ENCODE results near the gene CTCFL.

CTCFL gene

DNA sequence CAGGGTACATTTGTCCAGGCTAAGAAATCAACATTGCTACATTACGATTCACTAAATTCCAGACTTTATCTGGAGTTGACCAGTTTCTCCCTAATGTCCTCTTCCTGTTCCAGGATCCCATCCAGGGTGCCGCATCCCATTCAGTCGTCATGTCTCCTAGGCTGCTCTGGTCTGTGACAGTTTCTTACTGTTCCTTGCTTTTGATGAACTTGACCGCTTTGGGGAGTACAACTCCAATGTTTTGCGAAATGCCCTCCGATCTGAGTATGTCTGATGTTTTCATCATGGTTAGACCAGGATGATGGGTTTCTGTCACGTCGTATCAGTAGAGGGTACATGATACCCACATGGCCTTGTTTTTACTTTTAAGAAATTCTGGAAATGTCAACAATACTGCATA, 62.2 kb downstream of the CTCFL start:
- TF ChIP-seq SIN3A (IDR thresholded peaks at IDR 0.05; ENCODE audit: borderline replicate concordance, insufficient read depth, low read length) (no peak), FOXP2 (optimal IDR thresholded peaks at IDR 0.05; ENCODE audit: borderline replicate concordance, extremely low read depth, extremely low read length, insufficient read depth) (no peak), POLR2AphosphoS5 (IDR thresholded peaks at IDR 0.05; ENCODE audit: low read depth, low read length) (no peak)
- TF ChIP-seq, protein P1, sequence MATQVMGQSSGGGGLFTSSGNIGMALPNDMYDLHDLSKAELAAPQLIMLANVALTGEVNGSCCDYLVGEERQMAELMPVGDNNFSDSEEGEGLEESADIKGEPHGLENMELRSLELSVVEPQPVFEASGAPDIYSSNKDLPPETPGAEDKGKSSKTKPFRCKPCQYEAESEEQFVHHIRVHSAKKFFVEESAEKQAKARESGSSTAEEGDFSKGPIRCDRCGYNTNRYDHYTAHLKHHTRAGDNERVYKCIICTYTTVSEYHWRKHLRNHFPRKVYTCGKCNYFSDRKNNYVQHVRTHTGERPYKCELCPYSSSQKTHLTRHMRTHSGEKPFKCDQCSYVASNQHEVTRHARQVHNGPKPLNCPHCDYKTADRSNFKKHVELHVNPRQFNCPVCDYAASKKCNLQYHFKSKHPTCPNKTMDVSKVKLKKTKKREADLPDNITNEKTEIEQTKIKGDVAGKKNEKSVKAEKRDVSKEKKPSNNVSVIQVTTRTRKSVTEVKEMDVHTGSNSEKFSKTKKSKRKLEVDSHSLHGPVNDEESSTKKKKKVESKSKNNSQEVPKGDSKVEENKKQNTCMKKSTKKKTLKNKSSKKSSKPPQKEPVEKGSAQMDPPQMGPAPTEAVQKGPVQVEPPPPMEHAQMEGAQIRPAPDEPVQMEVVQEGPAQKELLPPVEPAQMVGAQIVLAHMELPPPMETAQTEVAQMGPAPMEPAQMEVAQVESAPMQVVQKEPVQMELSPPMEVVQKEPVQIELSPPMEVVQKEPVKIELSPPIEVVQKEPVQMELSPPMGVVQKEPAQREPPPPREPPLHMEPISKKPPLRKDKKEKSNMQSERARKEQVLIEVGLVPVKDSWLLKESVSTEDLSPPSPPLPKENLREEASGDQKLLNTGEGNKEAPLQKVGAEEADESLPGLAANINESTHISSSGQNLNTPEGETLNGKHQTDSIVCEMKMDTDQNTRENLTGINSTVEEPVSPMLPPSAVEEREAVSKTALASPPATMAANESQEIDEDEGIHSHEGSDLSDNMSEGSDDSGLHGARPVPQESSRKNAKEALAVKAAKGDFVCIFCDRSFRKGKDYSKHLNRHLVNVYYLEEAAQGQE (IDR thresholded peaks at IDR 0.05; ENCODE audit: insufficient read depth in 1 of 2, low read depth in 2 of 2, low read length in 2 of 2): no peak

DNA sequence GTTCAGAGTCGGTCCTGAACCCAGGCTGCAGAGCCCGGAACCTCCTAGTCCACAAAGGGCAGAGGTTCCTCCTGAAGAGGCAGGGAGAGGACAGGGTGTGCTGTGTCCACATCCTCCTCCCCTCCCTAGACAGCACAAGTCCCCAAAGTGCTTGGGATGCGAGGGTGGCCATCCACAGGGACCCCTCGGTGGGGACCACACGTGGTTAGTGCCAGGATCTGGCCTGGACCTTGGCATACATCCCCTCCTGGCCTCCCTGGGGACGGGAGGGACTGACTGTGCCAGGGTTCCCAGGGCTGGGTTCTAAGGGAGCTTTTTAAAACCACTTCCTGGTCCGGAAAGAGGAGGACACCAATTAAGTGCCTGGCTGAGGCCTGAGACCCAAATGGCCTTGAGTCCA, 63.2 kb downstream of the CTCFL start:
- TF ChIP-seq, protein P1 (IDR thresholded peaks at IDR 0.05; ENCODE audit: insufficient read depth in 1 of 2, low read depth in 2 of 2, low read length in 2 of 2): no peak
- TF ChIP-seq SIN3A (IDR thresholded peaks at IDR 0.05; ENCODE audit: borderline replicate concordance, insufficient read depth, low read length) (no peak), FOXP2 (optimal IDR thresholded peaks at IDR 0.05; ENCODE audit: borderline replicate concordance, extremely low read depth, extremely low read length, insufficient read depth) (no peak), TAF1 (IDR thresholded peaks at IDR 0.05; ENCODE audit: borderline replicate concordance, insufficient read depth, low read length) (no peak), POLR2AphosphoS5 (IDR thresholded peaks at IDR 0.05; ENCODE audit: low read depth, low read length) (no peak)

DNA sequence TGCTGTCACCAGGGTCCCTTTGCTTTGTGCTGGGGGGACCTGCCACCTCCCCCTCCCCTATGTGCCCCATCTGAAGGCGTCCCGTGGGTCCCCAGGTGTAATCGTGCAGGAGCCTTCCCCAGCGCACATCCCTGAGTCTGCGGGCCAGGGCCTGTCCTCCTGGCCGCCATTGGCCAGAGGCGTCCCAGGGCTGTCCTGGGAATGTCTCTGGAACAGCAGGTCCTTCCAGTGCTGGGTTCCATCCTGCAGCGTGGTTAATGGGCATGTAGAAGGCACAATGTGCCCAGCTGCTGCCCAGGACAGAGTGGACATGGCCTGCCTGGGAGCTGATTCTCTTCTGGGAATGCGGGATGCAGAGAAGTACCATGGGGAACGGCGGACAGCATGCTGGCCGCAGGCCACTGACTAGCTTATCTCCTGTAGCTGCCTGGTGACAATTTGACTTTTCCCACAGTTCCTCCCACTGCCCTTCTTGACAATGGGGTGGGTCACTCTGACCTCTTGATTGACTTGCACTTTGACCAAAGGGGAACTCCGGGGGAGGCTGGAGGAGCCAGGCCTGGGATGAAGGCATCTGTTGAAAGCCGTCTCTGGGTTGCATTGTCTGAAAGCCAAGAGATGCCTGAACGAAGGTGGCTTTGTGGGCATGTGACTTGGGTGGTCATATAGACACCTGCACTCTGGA, 64.0 kb downstream of the CTCFL start:
- TF ChIP-seq, protein P1 (IDR thresholded peaks at IDR 0.05; ENCODE audit: insufficient read depth in 1 of 2, low read depth in 2 of 2, low read length in 2 of 2): no peak
- no peak for TF ChIP-seq TAF1 (IDR thresholded peaks at IDR 0.05; ENCODE audit: borderline replicate concordance, insufficient read depth, low read length)
- TF ChIP-seq SIN3A (IDR thresholded peaks at IDR 0.05; ENCODE audit: borderline replicate concordance, insufficient read depth, low read length): no peak
- no peak for TF ChIP-seq POLR2AphosphoS5 (IDR thresholded peaks at IDR 0.05; ENCODE audit: low read depth, low read length)
- no peak for TF ChIP-seq FOXP2 (optimal IDR thresholded peaks at IDR 0.05; ENCODE audit: borderline replicate concordance, extremely low read depth, extremely low read length, insufficient read depth)

DNA sequence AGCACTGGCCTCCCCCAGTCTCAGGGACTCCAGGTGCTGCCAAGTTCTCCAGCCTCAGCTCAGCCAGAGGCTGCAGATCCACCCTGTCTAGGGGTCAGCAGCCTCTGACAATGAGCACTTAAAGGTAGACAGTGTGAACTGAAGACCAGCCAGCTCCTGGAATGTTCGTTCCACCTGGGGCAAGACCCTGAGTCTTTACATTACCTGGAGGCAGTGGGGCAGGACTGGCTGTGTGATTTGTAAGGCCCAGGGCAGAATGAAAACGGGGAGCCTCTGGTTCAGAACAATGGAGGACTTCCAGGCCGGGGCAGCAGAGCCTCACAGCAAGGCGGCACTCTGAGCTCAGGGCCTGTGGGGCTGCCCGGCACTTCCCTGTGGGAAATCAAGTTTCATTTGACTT, 65.0 kb downstream of the CTCFL start:
- TF ChIP-seq TAF1 (IDR thresholded peaks at IDR 0.05; ENCODE audit: borderline replicate concordance, insufficient read depth, low read length): no peak
- no peak for TF ChIP-seq SIN3A (IDR thresholded peaks at IDR 0.05; ENCODE audit: borderline replicate concordance, insufficient read depth, low read length)
- TF ChIP-seq, protein P1 (IDR thresholded peaks at IDR 0.05; ENCODE audit: insufficient read depth in 1 of 2, low read depth in 2 of 2, low read length in 2 of 2): no peak
- TF ChIP-seq POLR2AphosphoS5 (IDR thresholded peaks at IDR 0.05; ENCODE audit: low read depth, low read length): no peak
- no peak for TF ChIP-seq FOXP2 (optimal IDR thresholded peaks at IDR 0.05; ENCODE audit: borderline replicate concordance, extremely low read depth, extremely low read length, insufficient read depth)

Data from PFSK-1 (cell line).